SJSA1 (cell line): ENCODE measurements around the gene FFAR1. TPM values are rescaled to one million over a fixed set of nuclear protein-coding genes. Genes with fewer than 3 reads are reported as not detected.

Experiments used
- DNase-seq, 2 experiments: peaks; one replicate each; pipeline ENCODE4 v3.0.0-alpha.2; 2015 to 2020; ENCODE audit warnings: low spot score in 2 of 2, low read depth in 1 of 2
- H3K27ac ChIP-seq: fragments of 250-450 bp; sonication (Bioruptor Pico); 2 replicates; pipeline ENCODE4 v1.5.1; 2020; ENCODE audit warnings: mild to moderate bottlenecking, moderate library complexity
- H3K27me3 ChIP-seq: fragments of 250-450 bp; sonication (Bioruptor Pico); replicated peaks from 2 replicates; pipeline ENCODE4 v1.5.1; 2020; ENCODE audit warnings: mild to moderate bottlenecking, moderate library complexity
- H3K36me3 ChIP-seq: fragments of 250-450 bp; sonication (Bioruptor Pico); 2 replicates; pipeline ENCODE4 v1.5.1; 2020; ENCODE audit warnings: mild to moderate bottlenecking
- H3K4me1 ChIP-seq: fragments of 250-450 bp; sonication (Bioruptor Pico); replicated peaks from 2 replicates; pipeline ENCODE4 v1.6.1; 2021; ENCODE audit warnings: mild to moderate bottlenecking
- H3K4me3 ChIP-seq: fragments of 250-450 bp; sonication (Bioruptor Pico); 2 replicates; pipeline ENCODE4 v1.5.1; 2020; ENCODE audit warnings: mild to moderate bottlenecking
- H3K9me3 ChIP-seq: fragments of 250-450 bp; sonication (Bioruptor Pico); replicated peaks from 2 replicates; pipeline ENCODE4 v1.5.1; 2020; ENCODE audit warnings: mild to moderate bottlenecking
- total RNA-seq: library from RNA; depleted of rRNA; stranded (reverse); fragments of >200 nt; shearing (Covaris generic); gene quantifications from 2 replicates; pipeline ENCODE4 v1.2.3, GENCODE V29; 2014

FFAR1 gene
- total RNA-seq, 1 experiment from 2014 or later: not detected

GRCh38 chr19:35321291-35321690, 26.4 kb upstream of the FFAR1 start:
- no peaks in the 10 kb centered on the region for H3K36me3 ChIP-seq
- H3K4me1 ChIP-seq: peaks cover 15% of the 10 kb centered on the region
- DNase-seq: no peak
- H3K4me3 ChIP-seq: no peak overlapping the region
- H3K27me3 ChIP-seq: no peaks in the 10 kb centered on the region
- no peaks in the 10 kb centered on the region for H3K9me3 ChIP-seq
- no peak overlapping the region for H3K27ac ChIP-seq

GRCh38 chr19:35322014-35322413, 25.7 kb upstream of the FFAR1 start:
- no peak overlapping the region for H3K27ac ChIP-seq
- no peaks in the 10 kb centered on the region for H3K27me3 ChIP-seq
- no peaks in the 10 kb centered on the region for H3K36me3 ChIP-seq
- H3K9me3 ChIP-seq: no peaks in the 10 kb centered on the region
- no peak for DNase-seq
- peaks cover 15% of the 10 kb centered on the region for H3K4me1 ChIP-seq
- no peak overlapping the region for H3K4me3 ChIP-seq

- no peaks in the 10 kb centered on the region for H3K4me1 ChIP-seq
- no peaks in the 10 kb centered on the region for H3K9me3 ChIP-seq
- no peak overlapping the region for H3K27ac ChIP-seq
- DNase-seq: no peak
- no peak overlapping the region for H3K4me3 ChIP-seq
- no peaks in the 10 kb centered on the region for H3K27me3 ChIP-seq
- H3K36me3 ChIP-seq: no peaks in the 10 kb centered on the region
Measured at GRCh38 chr19:35327642-35328041, 20.1 kb upstream of the FFAR1 start.

GRCh38 chr19:35328851-35329285, 18.8 kb upstream of the FFAR1 start, which contains the start of gene CD22:
CD22 (plus strand) TSS chr19:35329187; CDS start chr19:35332041, 2,854 bp downstream.
- DNase-seq: no peak
- Histone ChIP-seq H3K36me3 (no peaks in the 10 kb centered on the region), H3K4me3 (no peak within 1 kb of the TSS), H3K27me3 (no peaks in the 10 kb centered on the region), H3K9me3 (no peaks in the 10 kb centered on the region), H3K4me1 (no peaks in the 10 kb centered on the region), H3K27ac (no peak within 1 kb of the TSS)

GRCh38 chr19:35329323-35329722, 18.4 kb upstream of the FFAR1 start:
- Histone ChIP-seq H3K27ac (no peak overlapping the region), H3K9me3 (no peaks in the 10 kb centered on the region), H3K36me3 (no peaks in the 10 kb centered on the region), H3K27me3 (no peaks in the 10 kb centered on the region), H3K4me3 (no peak overlapping the region), H3K4me1 (no peaks in the 10 kb centered on the region)
- no peak for DNase-seq

DNA sequence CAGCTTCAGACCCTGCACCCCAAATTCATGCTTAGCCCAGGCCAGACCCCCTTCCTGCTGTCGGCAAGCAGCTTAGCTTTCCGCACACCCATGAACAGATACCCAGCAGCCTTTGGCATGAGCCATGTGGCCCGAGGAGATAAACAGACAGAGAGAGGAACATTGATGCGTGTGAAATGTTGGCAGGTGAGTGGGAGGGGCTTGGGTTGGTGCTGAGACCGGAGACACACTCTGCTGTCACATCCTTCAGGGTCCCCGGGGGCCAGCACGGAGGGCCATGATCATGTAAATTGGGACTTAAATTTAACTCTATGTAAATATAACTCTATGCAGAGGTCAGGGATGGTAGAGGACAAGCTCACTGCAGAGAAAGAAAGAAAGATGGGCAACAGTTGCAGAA, 17.2 kb upstream of the FFAR1 start:
- Histone ChIP-seq H3K36me3 (no peaks in the 10 kb centered on the region), H3K4me1 (no peaks in the 10 kb centered on the region), H3K27ac (no peak overlapping the region), H3K4me3 (no peak overlapping the region), H3K9me3 (no peaks in the 10 kb centered on the region), H3K27me3 (no peaks in the 10 kb centered on the region)
- no peak for DNase-seq

DNA sequence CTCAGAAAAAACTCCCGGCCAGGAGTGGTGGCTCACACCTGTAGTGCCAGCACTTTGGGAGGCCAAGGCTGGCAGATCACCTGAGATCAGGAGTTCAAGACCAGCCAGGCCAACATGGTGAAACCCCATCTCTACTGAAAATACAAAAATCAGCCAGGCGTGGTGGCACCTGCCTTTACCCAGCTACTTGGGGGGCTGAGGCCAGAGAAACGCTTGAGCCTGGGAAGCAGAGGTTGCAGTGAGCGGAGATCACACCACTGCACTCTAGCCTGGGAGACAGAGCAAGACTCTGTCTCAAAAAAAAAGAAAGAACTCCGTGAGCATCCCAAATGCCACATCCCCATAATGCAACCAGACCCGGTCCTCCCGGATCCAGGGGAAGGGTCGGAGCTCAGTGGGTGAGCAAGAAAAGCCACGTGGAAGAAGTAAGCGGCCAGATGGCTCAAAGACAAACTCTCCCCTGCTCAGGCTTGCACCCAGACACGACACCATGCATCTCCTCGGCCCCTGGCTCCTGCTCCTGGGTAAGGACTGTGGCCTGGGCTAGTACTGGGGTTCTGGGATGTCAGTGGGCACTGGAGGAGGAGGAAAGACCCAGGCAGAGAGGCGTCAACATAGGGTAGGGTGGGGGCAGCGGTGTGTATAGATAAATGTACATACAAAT, 16.0 kb upstream of the FFAR1 start:
- Histone ChIP-seq H3K27me3 (no peaks in the 10 kb centered on the region), H3K27ac (no peak overlapping the region), H3K9me3 (no peaks in the 10 kb centered on the region), H3K4me3 (no peak overlapping the region), H3K36me3 (no peaks in the 10 kb centered on the region), H3K4me1 (no peaks in the 10 kb centered on the region)
- DNase-seq: no peak

DNA sequence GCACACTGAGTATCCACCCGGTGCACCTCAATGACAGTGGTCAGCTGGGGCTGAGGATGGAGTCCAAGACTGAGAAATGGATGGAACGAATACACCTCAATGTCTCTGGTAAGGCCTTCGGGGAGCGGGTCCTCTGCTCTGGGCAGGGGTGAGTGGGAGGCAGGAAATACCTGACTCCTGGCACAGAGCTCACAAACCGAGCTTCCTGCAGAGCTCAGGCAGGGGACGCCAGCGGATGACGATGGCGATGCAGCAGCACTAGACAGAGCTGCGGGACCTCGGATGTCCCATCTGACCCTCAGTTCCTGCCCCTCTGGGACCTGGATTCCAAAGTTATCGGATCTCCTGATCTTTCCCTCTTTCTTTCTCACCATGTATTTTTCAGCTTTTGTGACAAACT, 14.9 kb upstream of the FFAR1 start:
- Histone ChIP-seq H3K27ac (no peak overlapping the region), H3K9me3 (no peaks in the 10 kb centered on the region), H3K36me3 (no peaks in the 10 kb centered on the region), H3K27me3 (no peaks in the 10 kb centered on the region), H3K4me3 (no peak overlapping the region), H3K4me1 (no peaks in the 10 kb centered on the region)
- no peak for DNase-seq

GRCh38 chr19:35334144-35334753, 13.5 kb upstream of the FFAR1 start:
- no peaks in the 10 kb centered on the region for H3K27me3 ChIP-seq
- H3K9me3 ChIP-seq: no peaks in the 10 kb centered on the region
- DNase-seq: no peak
- H3K36me3 ChIP-seq: no peaks in the 10 kb centered on the region
- no peaks in the 10 kb centered on the region for H3K4me1 ChIP-seq
- no peak overlapping the region for H3K27ac ChIP-seq
- no peak overlapping the region for H3K4me3 ChIP-seq

DNA sequence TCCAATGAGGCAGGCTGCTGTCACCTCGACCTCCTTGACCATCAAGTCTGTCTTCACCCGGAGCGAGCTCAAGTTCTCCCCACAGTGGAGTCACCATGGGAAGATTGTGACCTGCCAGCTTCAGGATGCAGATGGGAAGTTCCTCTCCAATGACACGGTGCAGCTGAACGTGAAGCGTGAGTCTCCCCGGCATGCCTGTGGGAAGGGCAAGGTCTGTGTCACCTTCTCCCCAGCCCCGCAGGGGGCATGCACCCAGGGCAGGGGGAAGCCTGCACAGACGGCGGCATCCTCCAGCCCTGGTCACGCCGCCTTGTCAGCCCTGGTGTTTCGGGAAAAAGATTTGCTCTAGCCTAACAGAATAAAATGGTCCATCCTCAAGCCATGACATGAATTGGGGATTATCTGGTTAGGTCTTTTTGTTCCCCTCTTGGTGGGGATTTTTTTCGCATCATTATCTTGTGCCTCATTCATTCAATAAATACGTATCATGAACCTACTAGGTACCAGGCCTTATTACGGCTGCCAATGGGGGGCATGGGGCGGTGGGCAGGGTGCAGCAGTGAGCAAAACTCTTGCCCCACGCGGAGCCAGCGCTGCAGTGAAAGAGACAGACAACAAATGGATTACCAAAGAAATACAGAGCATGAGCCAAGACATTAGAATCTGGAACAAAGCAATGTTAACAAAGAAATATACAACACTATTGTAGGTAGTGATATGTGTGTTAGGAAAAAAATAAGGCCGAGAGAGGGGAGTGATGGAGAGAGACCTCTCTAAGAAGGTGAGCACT, 11.3 kb upstream of the FFAR1 start:
- Histone ChIP-seq H3K36me3 (no peaks in the 10 kb centered on the region), H3K9me3 (no peaks in the 10 kb centered on the region), H3K4me3 (no peak overlapping the region), H3K27me3 (no peaks in the 10 kb centered on the region), H3K4me1 (no peaks in the 10 kb centered on the region), H3K27ac (no peak overlapping the region)
- DNase-seq: no peak

GRCh38 chr19:35337097-35337983, 10.4 kb upstream of the FFAR1 start:
- Histone ChIP-seq H3K9me3 (no peaks in the 10 kb centered on the region), H3K4me1 (no peaks in the 10 kb centered on the region), H3K36me3 (no peaks in the 10 kb centered on the region), H3K27ac (no peak overlapping the region), H3K4me3 (no peak overlapping the region), H3K27me3 (no peaks in the 10 kb centered on the region)
- no peak for DNase-seq

DNA sequence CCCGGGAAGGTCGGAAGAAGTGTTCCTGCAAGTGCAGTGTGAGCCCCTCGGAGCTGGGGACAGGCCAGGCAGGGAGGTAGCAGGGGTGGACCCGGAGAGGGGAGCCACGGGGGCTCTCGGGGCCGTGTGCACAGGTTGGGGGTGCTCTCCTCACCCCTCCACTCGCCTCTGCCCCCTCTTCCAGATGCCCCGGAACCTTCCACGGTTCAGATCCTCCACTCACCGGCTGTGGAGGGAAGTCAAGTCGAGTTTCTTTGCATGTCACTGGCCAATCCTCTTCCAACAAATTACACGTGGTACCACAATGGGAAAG, 9.8 kb upstream of the FFAR1 start:
- H3K4me1 ChIP-seq: no peaks in the 10 kb centered on the region
- H3K27me3 ChIP-seq: no peaks in the 10 kb centered on the region
- no peaks in the 10 kb centered on the region for H3K36me3 ChIP-seq
- no peak overlapping the region for H3K27ac ChIP-seq
- H3K4me3 ChIP-seq: no peak overlapping the region
- DNase-seq: no peak
- H3K9me3 ChIP-seq: no peaks in the 10 kb centered on the region

GRCh38 chr19:35340431-35340830, 7.3 kb upstream of the FFAR1 start:
- Histone ChIP-seq H3K36me3 (no peaks in the 10 kb centered on the region), H3K9me3 (no peaks in the 10 kb centered on the region), H3K4me3 (no peak overlapping the region), H3K4me1 (no peaks in the 10 kb centered on the region), H3K27me3 (no peaks in the 10 kb centered on the region), H3K27ac (no peak overlapping the region)
- DNase-seq: no peak
